ENCODE data around the gene CAP2.

CAP2 gene

DNA sequence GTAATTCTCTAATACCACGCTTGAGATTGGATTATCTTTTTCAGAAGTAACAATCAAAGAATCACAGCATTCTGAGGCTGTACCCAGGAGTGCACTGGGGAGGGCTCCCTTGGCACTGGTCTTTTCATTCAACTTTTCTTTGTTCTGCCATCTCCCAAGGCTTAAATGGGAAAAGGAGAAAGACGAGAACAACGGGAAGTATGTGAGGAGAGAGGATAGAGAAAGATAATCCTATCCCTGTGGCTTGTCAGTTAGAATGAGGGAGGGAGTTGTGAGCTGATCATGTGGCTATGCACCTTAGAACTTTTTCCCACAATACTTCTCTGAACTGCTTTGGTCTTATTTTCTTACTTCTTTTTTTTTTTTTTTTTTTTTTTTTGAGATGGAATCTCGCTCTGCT is 83.1 kb downstream of the CAP2 start:
- no peak for DNase-seq

DNA sequence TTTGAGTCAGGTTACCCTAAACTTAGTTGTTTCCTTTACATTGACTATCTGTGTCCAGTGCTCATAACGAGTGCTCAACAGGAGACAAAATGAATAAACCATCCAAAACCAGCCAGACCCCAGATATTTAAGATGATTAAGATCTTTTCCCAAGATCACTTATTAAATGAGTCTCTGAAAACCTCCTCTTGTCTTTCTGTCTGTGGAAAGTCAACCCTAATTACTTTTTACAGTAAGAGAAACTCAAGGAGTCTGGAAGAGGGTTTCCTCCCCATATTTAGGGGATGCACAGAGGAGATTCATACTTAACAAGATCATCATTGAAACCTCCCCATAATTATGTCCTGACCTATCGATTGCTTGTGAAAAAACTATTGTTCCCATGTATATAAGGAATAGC is 84.0 kb downstream of the CAP2 start:
- no peak for DNase-seq

DNA sequence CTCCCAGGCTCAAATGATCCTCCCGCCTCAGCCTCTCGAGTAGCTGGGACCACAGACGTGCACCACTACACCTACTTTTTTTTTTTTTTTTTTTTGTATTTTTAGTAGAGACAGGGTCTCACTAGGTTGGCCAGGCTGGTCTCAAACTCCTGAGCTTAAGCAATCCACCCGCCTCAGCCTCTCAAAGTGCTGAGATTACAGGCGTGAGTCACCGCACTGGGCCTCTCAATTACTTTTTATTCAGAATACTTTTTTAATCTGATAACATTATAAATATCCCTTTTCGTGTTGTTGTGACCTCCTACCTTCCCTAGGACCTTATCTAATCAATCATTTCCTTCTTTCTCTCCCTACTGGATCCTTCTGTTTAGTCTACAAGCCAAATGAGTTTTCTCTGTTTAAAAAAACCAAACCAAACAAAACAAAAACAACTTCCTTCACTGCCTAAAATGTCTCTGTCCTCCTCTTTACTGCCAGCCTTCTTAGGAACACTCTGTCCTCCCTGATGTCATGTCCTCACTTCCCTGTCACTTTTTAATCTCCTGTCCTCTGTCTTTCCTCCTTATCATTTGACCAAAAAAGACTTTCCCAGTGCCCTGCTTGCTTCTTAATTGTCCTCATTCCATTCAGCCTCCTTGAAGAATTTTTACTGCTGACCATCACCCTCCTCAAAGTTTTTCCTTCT is 85.0 kb downstream of the CAP2 start:
- DNase-seq = no peak

DNA sequence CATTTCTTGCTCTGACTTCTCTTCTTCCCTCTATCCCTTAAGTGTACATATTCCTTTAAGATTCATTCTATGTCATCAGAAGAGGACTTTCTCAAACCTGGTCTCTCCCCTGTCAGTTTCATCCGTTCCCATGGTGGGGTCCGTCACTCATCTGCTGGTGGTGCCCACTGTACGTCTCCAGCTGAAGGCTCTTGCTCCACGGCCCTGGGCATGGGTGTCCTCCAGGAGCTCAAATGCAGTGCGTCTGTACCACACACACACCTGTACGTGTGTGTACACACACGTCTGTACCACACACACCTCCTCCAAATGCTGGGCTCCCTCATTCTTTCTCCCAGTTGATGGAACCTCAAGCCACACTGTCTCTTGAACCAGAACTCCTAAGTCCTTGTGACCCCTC is 85.6 kb downstream of the CAP2 start:
- no peak for DNase-seq

DNA sequence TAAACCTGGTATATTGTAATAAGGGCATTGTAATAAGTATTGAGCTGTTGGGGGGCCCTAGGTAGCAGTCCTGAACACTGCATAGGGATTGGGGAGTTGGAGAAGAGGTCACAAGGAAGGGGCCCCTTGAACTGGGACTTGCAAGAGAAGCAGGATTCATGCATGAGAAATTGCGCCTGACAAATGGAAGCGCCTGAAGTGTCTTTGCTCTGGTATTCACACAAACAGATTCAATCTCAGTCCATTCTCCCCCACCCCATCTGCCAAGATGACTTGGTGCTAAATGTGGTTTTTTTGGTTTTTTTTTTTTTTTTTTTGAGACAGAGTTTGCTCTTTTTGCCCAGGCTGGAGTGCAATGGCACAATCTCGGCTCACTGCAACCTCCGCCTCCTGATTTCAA is 87.1 kb downstream of the CAP2 start:
- DNase-seq = no peak

DNA sequence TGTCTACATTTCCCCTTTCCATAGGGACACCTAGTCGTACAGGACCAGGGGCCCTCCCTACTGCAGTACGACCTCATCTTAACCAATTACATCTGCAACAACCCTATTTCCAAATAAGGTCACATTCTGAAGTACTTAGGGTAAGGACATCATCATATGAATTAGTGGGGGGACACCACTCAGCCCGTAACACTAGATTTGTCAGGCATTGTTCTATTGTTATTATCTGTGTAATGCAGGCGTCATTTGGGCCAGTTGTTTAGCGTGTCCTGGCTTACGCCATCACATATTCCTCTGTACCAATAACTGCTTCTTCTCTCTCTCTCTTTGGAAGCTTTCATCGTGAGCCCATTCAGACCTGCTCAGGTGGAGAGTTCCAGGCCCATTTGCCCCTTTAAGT is 89.3 kb downstream of the CAP2 start:
- no peak for DNase-seq

DNA sequence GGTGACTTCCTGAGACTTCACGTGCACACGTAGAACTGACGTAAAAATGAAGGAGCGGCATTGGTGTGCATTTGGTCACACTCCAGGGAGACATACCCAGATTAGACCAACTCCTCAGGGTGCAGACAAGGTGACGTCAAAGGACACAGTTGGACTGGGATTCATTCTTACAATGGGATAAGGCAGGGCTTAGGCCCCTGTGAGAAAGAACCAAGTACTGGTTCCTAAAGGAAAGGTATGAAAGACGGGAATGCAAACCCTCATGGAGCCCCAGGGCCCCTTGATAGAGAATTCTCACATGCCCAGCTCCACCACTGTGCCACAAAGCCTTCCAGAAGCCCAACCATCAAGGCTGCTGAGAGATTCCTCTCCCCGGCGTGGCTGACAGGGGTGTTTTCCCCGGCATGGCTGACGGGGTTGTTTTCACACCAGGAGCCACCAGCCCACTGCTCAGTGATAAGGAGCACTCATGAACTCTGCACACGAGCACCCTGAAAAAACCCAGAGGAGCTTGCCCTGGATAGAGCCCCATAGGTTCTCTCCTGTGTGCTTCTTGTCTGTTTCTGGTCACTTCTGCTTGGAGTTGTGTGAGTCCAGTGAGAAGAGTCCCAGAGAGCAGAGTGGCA is 90.1 kb downstream of the CAP2 start:
- no peak for DNase-seq

DNA sequence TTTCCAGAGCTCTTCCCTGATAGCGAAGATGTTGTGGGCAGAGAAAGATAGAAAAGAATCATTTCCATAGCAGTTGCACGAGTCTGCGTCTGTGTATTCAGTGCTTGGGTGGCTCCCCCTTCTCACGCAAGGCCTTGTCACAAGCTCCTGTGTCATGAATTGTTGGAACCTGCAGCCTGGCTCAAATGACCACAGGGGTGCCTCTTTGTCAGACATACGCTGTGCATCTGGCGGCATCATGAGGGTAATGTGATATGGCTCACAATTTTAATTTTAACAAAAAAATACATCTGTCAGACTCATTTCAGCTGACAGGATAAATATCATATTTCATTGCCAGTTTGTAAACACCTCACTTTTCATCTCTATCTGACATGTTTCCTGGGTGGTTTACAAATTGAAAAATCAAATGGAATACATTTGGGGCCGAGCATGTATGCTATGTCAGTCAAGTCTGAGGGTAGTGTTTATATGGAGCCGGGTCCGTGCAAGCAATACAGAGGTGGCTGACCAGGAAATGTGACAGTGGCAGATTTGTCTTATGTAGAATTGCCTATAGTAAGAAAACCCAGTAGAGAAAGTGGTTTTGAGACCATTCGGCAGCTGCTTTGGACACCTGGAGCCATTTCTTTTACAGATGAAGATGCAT is 90.9 kb downstream of the CAP2 start:
- no peak for DNase-seq

DNA sequence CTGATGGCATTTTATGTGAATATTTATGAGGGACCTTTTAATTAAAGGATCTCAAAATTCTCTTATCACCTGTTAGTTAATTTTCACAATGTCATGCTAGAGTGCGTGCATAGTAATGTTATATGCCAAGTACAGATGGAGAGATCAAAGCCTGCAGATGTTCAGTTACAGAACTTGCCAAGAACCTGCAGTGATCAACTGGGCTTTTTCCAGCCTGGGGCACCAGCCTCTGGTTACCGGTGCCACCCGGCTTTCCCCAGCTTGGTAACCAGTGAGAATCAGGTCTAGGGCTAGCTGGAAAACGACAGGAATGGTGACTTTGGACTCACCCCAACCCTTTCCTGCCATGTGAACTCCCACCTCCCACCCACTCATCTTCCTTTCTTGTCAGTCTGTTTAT is 91.8 kb downstream of the CAP2 start:
- no peak for DNase-seq

DNA sequence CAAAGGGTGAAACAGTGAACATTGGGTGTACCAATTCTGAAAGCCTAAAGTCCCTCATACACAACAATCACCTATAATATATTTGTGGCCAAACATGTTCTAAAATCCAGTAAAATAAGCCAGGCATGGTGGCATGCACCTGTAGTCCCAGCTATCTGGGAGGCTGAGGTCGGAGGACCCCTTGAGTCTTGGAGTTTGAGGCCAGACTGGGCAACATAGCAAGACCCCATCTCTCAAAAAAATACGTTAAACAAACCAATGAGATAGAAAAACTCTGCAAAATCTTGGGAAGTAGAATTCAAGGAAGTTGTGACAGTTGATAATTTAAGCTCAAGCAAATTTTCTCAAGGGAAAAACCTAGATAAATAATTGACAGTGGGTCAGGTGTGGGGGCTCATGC is 92.6 kb downstream of the CAP2 start:
- DNase-seq = no peak

DNA sequence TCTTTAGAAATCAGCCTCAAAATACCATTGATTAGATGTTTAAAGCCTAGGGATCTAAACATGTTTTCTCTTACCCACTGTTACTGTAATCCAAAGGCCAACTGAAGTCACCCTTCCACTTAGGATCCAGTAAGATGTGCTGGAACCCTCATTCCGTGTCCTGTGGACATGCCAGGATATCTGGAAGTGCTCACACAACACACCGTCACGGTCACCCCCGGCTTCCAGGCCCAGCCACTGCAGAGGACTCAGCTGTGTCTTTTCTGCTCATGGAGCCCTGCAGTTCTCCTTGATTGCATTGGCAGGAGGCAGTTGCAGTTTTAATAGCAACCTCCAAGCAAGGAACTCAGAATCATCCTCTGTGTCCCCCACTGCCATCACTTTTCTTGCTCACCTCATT is 93.3 kb downstream of the CAP2 start:
- no peak for DNase-seq

DNA sequence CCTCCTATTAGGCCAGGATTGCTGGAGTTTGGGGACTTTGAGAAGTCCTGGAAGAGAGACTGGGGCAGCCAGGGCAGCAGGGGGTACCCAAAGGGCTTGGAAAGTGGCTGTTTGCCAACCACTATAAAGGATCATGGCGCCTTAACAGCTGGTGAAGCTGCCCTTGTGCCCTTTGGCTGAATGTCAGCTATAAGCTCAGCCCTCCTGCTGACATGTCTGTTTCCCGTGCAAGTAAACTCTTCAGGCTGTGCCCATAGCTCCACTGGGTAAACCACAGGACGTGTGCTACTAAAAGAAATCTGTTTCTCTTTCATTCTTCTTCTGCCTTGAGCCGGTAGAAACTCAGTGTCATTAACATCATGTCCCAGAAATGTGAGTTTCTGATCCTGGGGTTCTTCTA is 97.3 kb downstream of the CAP2 start:
- DNase-seq = no peak

DNA sequence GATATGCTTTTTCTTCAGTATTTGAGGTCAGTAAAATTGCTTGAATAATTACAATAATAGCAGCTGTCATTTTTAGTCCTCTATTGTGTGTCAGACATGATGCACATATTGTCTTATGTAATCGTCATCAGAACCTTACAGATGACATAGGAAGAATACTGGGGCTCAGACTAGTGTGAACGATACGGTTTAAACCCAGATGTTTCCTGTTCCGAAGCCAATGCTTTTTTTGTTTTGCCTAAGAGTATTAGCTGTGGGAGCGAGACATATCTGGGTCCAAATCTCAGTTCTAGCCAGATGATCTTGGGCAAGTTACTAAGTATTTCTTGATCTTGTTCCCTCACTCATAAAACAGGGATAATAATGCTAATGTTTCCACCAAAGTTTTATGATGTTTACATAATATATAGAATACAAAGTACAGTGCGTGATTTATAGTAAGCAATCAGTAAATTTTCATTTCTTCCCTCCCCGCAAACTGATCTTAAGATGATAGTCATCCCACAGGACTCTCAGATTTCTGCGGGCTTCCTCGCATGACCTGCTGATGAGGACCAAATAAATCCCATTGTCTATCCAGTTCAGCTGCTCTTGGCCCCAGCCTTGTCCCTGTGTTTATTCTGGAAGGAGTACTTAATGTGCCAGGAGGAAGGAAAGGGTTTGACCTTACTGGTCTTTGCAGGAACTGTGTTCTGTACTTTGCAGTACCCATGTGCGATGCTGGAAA is 98.2 kb downstream of the CAP2 start:
- DNase-seq = no peak

DNA sequence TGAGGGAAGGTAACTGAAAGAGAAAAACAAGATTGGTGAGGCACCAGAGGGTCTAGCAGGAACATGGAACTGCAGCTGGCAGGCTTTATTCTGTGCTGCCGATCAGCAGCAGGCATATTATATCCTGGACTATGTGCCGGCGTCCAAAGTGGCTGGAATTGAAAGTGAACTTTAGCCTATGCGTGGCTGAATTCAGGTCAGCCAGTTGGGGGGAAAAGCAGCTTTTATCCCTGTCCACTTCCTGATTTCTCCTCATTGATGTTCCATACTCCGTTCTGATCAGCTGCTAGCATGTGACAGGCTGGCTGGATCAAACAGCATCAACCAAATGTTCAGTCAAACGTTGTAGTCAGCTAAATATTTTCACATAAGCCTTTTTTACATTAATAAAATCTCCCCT is 99.0 kb downstream of the CAP2 start:
- no peak for DNase-seq

DNA sequence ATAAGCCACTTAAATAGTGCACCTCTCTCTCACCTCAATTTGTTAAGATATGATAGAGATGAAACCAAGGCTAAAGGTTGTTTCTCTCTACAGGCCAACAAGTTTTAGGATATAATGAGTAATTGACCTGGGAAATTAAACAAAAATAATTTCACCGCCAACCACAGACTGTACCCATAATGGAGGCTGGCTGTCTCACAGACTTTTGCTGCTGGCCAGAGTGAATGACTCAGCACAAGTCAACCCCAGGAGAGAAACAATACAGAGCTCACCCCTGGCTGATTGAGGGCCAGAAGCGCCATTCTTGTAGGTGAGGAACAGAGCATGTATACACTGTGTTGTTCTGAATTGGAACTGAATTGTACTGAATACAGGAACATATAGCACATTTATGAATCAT is 99.9 kb downstream of the CAP2 start:
- no peak for DNase-seq

DNA sequence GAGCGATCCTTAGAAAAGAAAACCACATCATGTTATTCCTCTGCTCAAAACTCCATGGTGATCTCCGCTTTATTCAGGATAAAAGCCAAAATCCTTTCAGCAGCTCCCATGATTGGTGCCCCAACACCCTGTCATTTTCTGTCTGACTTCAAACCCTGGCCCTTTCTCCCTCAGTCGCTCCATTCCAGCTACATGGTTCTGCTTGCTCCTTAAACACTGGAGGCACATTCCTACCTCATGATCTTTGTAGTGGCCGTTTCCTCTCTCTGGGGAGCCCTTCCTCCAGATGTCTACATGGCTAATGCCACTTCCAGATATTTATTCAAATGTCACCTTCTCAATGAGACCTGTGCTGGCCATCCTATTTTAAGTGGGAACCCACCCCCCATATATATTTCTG is 100.8 kb downstream of the CAP2 start:
- no peak for DNase-seq

DNA sequence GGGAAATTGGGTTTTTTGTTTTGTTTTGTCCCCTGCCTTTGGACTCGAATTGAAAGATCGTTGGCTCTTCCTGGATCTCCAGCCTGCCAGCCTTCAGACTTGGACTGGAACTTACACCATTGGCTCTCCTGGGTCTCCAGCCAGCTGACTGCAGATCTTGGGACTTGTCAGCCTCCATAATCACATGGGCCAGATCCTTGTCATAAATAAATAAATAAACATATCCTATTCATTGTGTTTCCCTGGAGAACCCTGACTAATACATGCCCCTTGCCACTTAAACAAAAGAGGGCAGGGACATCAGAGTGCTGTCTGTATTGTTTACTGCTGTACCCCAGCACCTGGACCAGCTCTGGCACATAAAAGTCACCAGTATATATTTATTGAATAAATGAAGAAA is 101.5 kb downstream of the CAP2 start:
- no peak for DNase-seq

DNA sequence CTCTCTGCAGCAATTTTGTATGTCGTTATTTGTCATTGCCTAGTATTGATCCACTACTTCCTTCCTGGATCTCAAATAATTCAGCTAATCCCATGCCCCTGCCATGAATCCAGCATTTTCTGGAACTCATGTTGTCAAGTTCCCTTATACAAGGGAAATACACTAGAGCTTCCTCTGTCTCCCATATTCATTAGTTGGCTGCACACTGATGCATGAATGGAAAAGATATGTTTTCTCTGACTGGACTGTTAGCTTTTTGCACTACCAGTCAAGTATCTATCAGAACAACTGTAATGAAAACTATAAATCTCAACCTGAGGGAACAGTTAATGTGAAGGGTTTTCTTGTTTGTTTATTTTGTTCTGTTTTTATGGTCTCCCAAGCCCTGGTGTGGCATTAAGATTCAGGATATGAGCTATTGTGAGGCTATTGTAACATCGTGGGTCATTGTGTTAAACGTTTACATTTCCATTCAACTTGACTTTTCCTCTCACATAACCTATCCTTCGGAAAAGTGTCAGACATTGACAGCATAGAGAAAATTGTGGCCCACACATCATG is 104.2 kb downstream of the CAP2 start:
- DNase-seq = no peak

DNA sequence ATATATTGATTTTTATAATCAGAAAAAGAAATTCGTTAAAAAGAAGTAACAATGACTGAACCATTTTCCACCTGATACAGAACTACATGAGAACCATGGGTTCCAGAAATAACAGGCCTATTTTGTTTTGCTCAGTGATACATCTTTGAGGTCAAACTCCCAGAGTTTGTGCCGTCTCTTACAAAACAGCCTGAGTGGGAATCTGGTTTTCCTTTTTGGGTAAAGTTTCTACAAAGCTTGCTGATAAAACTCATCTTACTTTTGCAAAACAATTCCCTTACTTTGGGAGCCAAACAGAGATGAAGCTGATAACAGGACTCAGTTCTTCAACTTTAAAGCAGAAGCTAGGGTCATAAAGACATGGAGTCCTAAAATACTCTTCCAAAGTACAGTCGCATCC is 108.0 kb downstream of the CAP2 start:
- DNase-seq = no peak

DNA sequence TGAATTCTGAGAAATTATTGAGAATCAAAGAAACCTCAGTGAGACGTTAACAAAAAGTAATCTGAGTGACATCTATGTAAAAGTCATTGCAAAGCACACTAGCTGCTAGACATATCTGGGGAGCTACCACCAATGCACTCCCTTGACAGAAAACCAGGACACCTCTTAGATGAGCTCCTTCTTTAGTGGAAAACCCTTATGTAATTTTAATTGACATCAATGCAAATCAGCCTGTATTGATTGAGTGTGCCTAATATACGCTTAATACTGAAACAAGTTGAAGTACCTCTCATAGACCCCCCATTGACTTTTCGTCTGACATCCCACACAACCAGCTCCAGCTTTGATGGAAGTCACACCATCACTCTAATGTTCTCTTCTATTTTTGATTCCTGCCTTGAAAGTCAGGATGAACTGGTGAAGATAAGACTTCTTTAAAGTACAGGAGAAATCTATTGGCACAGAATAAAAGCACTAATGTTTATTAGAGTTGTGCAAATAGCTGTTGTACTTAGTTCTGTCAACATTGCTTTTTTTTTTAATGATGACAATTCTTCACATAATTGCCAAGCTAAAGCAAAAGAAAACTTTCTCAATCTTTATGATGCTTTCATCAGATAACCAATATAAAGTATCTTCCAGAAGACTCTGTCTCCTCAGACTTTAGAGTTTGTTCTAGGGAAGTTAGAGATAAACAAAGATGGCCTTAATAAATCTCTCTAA is 108.7 kb downstream of the CAP2 start:
- no peak for DNase-seq

DNA sequence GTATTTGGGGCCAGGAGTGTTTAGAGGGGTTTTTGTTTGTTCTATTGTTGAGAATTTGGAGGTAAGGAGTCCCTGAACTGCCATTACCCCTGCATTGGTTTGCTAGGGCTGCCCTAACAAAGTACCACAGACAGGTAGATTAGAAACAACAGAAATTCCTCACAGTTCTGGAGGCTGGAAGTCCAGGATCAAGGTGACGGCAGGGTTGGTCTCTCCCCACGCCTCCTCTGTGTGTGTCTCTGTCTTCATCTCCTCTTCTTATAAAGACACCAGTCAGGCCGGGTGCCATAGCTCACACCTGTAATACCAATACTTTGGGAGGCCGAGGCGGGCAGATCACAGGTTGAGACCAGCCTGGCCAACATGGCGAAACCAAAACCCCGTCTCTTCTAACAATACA is 109.7 kb downstream of the CAP2 start:
- no peak for DNase-seq

DNA sequence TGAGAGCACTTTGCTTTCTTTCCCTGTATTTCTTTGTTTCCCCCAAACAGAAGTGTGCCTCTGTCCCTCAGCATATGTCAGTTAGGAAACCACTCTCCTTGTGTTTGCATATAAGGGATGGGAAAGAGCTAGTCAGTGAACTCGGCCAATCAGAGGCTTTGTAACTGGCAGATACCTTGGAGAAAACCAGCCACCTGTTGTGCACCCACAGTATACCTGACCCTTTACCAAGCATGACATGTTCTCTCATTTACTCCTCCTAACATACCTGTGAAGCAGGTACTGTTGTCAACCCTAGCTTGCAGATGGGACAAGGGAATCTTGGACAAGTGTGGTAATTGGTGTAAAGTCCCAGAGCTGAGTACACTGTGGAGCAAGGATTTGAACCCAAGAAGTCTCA is 110.6 kb downstream of the CAP2 start:
- no peak for DNase-seq

DNA sequence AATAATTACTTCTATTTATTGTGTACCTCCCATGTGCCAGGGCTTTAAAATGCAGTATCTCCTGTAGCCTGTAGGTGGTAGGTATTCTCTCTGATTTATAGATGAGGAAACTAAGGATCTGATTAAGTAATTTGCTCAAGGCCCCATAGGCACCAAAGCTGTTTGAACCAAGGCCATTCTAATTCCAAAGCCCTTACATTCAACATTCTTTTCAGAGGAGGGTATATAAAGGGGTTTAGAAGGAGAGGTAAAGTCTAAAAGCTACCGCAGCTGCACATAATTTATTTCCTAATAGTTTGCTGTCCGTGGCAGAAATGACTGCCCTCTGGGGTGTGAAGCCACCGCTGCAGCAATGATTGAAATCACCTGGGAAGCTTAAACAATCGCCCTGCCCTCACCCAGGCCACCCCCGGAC is 111.7 kb downstream of the CAP2 start:
- peak in 1 of 3 donors; percentile 11 for DNase-seq
